Activated T-helper 1 cell treated with anti-CD3 and anti-CD28 coated beads, Interleukin-12 subunit alpha, Interleukin-12 subunit beta, Interleukin-2, Interleukin-4 antibody, amounts not matched to agents 30 ng/mL and 10 ng/mL and 1 ng/mL, durations not matched to agents 14 hours and 24 hours and 36 hours (primary cell): ENCODE results near the gene CYBA. TPM values are rescaled to one million over a fixed set of nuclear protein-coding genes. Genes with fewer than 3 reads are reported as not detected.

Experiments
- DNase-seq: peaks from one replicate; pipeline ENCODE4 v3.0.0; 2021; ENCODE audit warnings: low spot score
- H3K27ac Mint-ChIP-seq: one replicate; pipeline ENCODE4 v1.8.0; 2021; ENCODE audit warnings: mild to moderate bottlenecking, mixed read lengths
- H3K27me3 Mint-ChIP-seq: one replicate; pipeline ENCODE4 v1.8.0; 2022; ENCODE audit warnings: mild to moderate bottlenecking, moderate library complexity, mixed read lengths; ENCODE audit not compliant: insufficient read depth
- H3K36me3 Mint-ChIP-seq: one replicate; pipeline ENCODE4 v1.8.0; 2021; ENCODE audit warnings: low read depth, mixed read lengths
- H3K4me1 Mint-ChIP-seq: one replicate; pipeline ENCODE4 v1.8.0; 2021; ENCODE audit warnings: low read depth, mixed read lengths
- H3K4me3 Mint-ChIP-seq: one replicate; pipeline ENCODE4 v1.8.0; 2021; ENCODE audit warnings: mild to moderate bottlenecking, moderate library complexity, mixed read lengths
- H3K9me3 Mint-ChIP-seq: one replicate; pipeline ENCODE4 v1.8.0; 2021; ENCODE audit warnings: mixed read lengths
- intact Hi-C: fragments of 100-400 bp; cut with micrococcal nuclease; formaldehyde crosslinking; loops from one replicate; pipeline ENCODE4 v1.15.1; 2024
- total RNA-seq: library from RNA; stranded (reverse); gene quantifications from 2 replicates; pipeline ENCODE4 v1.2.3, GENCODE V29; 2022

CYBA gene
- total RNA-seq, 1 donor from 2014 or later, result 218 TPM

GRCh38 chr16:88645455-88645854, 5.4 kb downstream of the CYBA start:
- H3K36me3 Mint-ChIP-seq, result peaks cover 20% of the 10 kb centered on the region
- intact Hi-C loops, result no loop called here
- H3K27me3 Mint-ChIP-seq, result peaks cover 4% of the 10 kb centered on the region
- peaks cover 6% of the 10 kb centered on the region for H3K4me1 Mint-ChIP-seq
- no peak overlapping the region for H3K4me3 Mint-ChIP-seq
- no peak overlapping the region for H3K27ac Mint-ChIP-seq
- no peak for DNase-seq
- no peaks in the 10 kb centered on the region for H3K9me3 Mint-ChIP-seq

GRCh38 chr16:88643644-88643932, 7.3 kb downstream of the CYBA start:
- no peaks in the 10 kb centered on the region for H3K4me1 Mint-ChIP-seq
- H3K36me3 Mint-ChIP-seq, result peaks cover 15% of the 10 kb centered on the region
- no peak overlapping the region for H3K27ac Mint-ChIP-seq
- no peak for DNase-seq
- intact Hi-C loops, result no loop called here
- peaks cover 13% of the 10 kb centered on the region for H3K27me3 Mint-ChIP-seq
- H3K4me3 Mint-ChIP-seq, result no peak overlapping the region
- no peaks in the 10 kb centered on the region for H3K9me3 Mint-ChIP-seq

- no peak overlapping the region for H3K4me3 Mint-ChIP-seq
Measured at GRCh38 chr16:88642881-88643643, 7.8 kb downstream of the CYBA start.

GRCh38 chr16:88640498-88641247, 10.2 kb downstream of the CYBA start:
- no peak for DNase-seq
- H3K27ac Mint-ChIP-seq, result no peak overlapping the region
- peaks cover 21% of the 10 kb centered on the region for H3K4me1 Mint-ChIP-seq
- H3K27me3 Mint-ChIP-seq, result peaks cover 30% of the 10 kb centered on the region
- no peak overlapping the region for H3K4me3 Mint-ChIP-seq
- H3K36me3 Mint-ChIP-seq, result peaks cover 18% of the 10 kb centered on the region
- H3K9me3 Mint-ChIP-seq, result no peaks in the 10 kb centered on the region
- intact Hi-C loops, result no loop called here

More at GRCh38 chr16:88642881-88643643, 7.8 kb downstream of the CYBA start:
- DNase-seq, result no peak
- Mint-ChIP-seq H3K4me1 (peaks cover 4% of the 10 kb centered on the region), H3K27ac (peak overlapping the region; percentile 48), H3K36me3 (peaks cover 15% of the 10 kb centered on the region), H3K27me3 (peaks cover 19% of the 10 kb centered on the region), H3K9me3 (no peaks in the 10 kb centered on the region)
- intact Hi-C loops, result no loop called here

- DNase-seq, result no peak
- peaks cover 20% of the 10 kb centered on the region for H3K36me3 Mint-ChIP-seq
- no peaks in the 10 kb centered on the region for H3K9me3 Mint-ChIP-seq
- peaks cover 21% of the 10 kb centered on the region for H3K4me1 Mint-ChIP-seq
- H3K27ac Mint-ChIP-seq, result no peak overlapping the region
- intact Hi-C loops, result no loop called here
- H3K4me3 Mint-ChIP-seq, result no peak overlapping the region
- peaks cover 30% of the 10 kb centered on the region for H3K27me3 Mint-ChIP-seq
Measured at GRCh38 chr16:88640039-88640495, 10.8 kb downstream of the CYBA start.

- H3K9me3 Mint-ChIP-seq, result no peaks in the 10 kb centered on the region
- no peak for DNase-seq
- H3K36me3 Mint-ChIP-seq, result peaks cover 20% of the 10 kb centered on the region
- intact Hi-C loops, result loop anchor here (5.0 kb wide), 1 partner anchor 63 kb away; no protein-coding TSS in a partner anchor
- no peak overlapping the region for H3K4me3 Mint-ChIP-seq
- peaks cover 30% of the 10 kb centered on the region for H3K27me3 Mint-ChIP-seq
- H3K4me1 Mint-ChIP-seq, result peaks cover 21% of the 10 kb centered on the region
- no peak overlapping the region for H3K27ac Mint-ChIP-seq
Measured at GRCh38 chr16:88639231-88640038, 11.4 kb downstream of the CYBA start.

GRCh38 chr16:88638323-88639230, 12.3 kb downstream of the CYBA start, which contains the start of gene IL17C:
Gene IL17C (plus strand): TSS chr16:88638572. CDS start chr16:88638642, 70 bp downstream.
- DNase-seq, result no peak
- intact Hi-C loops, result loop anchor here (5.0 kb wide), 1 partner anchor 64 kb away; no protein-coding TSS in a partner anchor
- peaks cover 30% of the 10 kb centered on the region for H3K27me3 Mint-ChIP-seq
- H3K27ac Mint-ChIP-seq, result no peak within 1 kb of the TSS
- peaks cover 15% of the 10 kb centered on the region for H3K36me3 Mint-ChIP-seq
- peaks cover 21% of the 10 kb centered on the region for H3K4me1 Mint-ChIP-seq
- no peaks in the 10 kb centered on the region for H3K9me3 Mint-ChIP-seq
- no peak within 1 kb of the TSS for H3K4me3 Mint-ChIP-seq

- Mint-ChIP-seq H3K4me3 (peak overlapping the region; percentile 9), H3K27ac (peak overlapping the region; percentile 27), H3K4me1 (peaks cover 21% of the 10 kb centered on the region), H3K27me3 (peaks cover 30% of the 10 kb centered on the region), H3K9me3 (no peaks in the 10 kb centered on the region), H3K36me3 (peaks cover 8% of the 10 kb centered on the region)
- DNase-seq, result no peak
- intact Hi-C loops, result loop anchor here (1.0 to 5.0 kb wide), 2 partner anchors 27 to 66 kb away; partner anchors contain the start of gene MVD
Measured at GRCh38 chr16:88636488-88637265, 14.2 kb downstream of the CYBA start.

- peaks cover 13% of the 10 kb centered on the region for H3K36me3 Mint-ChIP-seq
- intact Hi-C loops, result loop anchor here (5.0 kb wide), 1 partner anchor 67 kb away; no protein-coding TSS in a partner anchor
- DNase-seq, result no peak
- H3K9me3 Mint-ChIP-seq, result no peaks in the 10 kb centered on the region
- H3K4me1 Mint-ChIP-seq, result peaks cover 21% of the 10 kb centered on the region
- H3K4me3 Mint-ChIP-seq, result peak overlapping the region; percentile 75
- peaks cover 27% of the 10 kb centered on the region for H3K27me3 Mint-ChIP-seq
- no peak overlapping the region for H3K27ac Mint-ChIP-seq
Measured at GRCh38 chr16:88635671-88636319, 15.1 kb downstream of the CYBA start.

- intact Hi-C loops, result loop anchor here (1.0 to 5.0 kb wide), 3 partner anchors 16 to 147 kb away; partner anchors contain the start of gene CYBA
- H3K4me1 Mint-ChIP-seq, result peaks cover 21% of the 10 kb centered on the region
Measured at GRCh38 chr16:88634994-88635670, 15.7 kb downstream of the CYBA start.

More at GRCh38 chr16:88634994-88635670, 15.7 kb downstream of the CYBA start:
- DNase-seq, result no peak
- Mint-ChIP-seq H3K36me3 (peaks cover 13% of the 10 kb centered on the region), H3K4me3 (peak overlapping the region; percentile 66), H3K27ac (peak overlapping the region; percentile 7), H3K27me3 (peaks cover 22% of the 10 kb centered on the region), H3K9me3 (no peaks in the 10 kb centered on the region)
